ENCODE data around the gene KIF19.
"Not testable (repeated sequence)": the region's sequence is repeated elsewhere in the genome, so short reads cannot be mapped to it uniquely, and the experiment has no call there.

KIF19 gene

GRCh38 chr17:74404789-74405188 lies 78.8 kb downstream of the KIF19 start:
- ChIA-PET POLR2A (ENCODE audit: low non-redundant PET) (no interaction called here), CTCF (interaction anchor here (0.6 kb wide), 1 partner anchor 11 kb away, joined by 3 read pairs; no protein-coding TSS in a partner anchor)
- no peak for DNase-seq (ENCODE audit: low spot score)
- H3K27ac ChIP-seq: no peak overlapping the region
- no peak for TF ChIP-seq CTCF (conservative IDR thresholded peaks at IDR 0.05; ENCODE audit: low read depth)

GRCh38 chr17:74405311-74405710 lies 79.3 kb downstream of the KIF19 start:
- H3K27ac ChIP-seq; POLR2A ChIA-PET (ENCODE audit: low non-redundant PET); DNase-seq (ENCODE audit: low spot score): not testable (repeated sequence)
- CTCF ChIA-PET: interaction anchor here (0.7 kb wide), 1 partner anchor 26 kb away, joined by 3 read pairs; no protein-coding TSS in a partner anchor
